Testis (tissue), 3 donors: ENCODE measurements around the gene SCAPER. TPM values are rescaled to one million over a fixed set of nuclear protein-coding genes. Genes with fewer than 3 reads are reported as not detected.
"Not testable (repeated sequence)": the region's sequence is repeated elsewhere in the genome, so short reads cannot be mapped to it uniquely, and the experiment has no call there.

Experiments used
- DNase-seq: peaks from one replicate; pipeline ENCODE4 v3.0.0-alpha.2; 2019
- H3K27ac ChIP-seq, 2 donors: fragments of 200-600 bp; sonication (generic); one replicate each; pipeline ENCODE4 v1.5.1; 2019
- H3K27me3 ChIP-seq: fragments of 200-600 bp; sonication (generic); one replicate; pipeline ENCODE4 v1.5.1; 2019
- H3K36me3 ChIP-seq: fragments of 200-600 bp; sonication (generic); one replicate; pipeline ENCODE4 v1.5.1; 2017; ENCODE audit warnings: low read depth; ENCODE audit errors: missing control alignments
- H3K4me1 ChIP-seq: fragments of 200-600 bp; sonication (generic); one replicate; pipeline ENCODE4 v1.5.1; 2019
- H3K4me3 ChIP-seq, 2 donors: fragments of 200-600 bp; sonication (generic); one replicate each; pipeline ENCODE4 v1.5.1; 2017 to 2019
- H3K9me3 ChIP-seq: fragments of 200-600 bp; sonication (generic); one replicate; pipeline ENCODE4 v1.5.1; 2017
- CTCF ChIP-seq, 3 experiments: fragments of 450-650 bp in 2 of 3; fragments of 200-600 bp in 1 of 3; sonication (generic) in 1 of 3; IDR thresholded peaks; one replicate each; pipeline ENCODE4 v1.5.1; 2016 to 2019; ENCODE audit warnings: antibody characterized with exemption in 3 of 3, mild to moderate bottlenecking in 2 of 3, moderate library complexity in 1 of 3
- POLR2A ChIP-seq: fragments of 450-650 bp; IDR thresholded peaks from one replicate; pipeline ENCODE4 v1.6.1; 2017; ENCODE audit warnings: antibody characterized with exemption, mild to moderate bottlenecking, moderate library complexity
- WGBS, 2 donors: methylation state at CpG; one replicate each; pipeline ENCODE4 v1.1.5; 2018; 5-methylcytosine and 5-hydroxymethylcytosine counted together
- intact Hi-C: fragments of 100-400 bp; cut with DNase I; formaldehyde crosslinking; loops from one replicate; pipeline ENCODE4 v1.15.1; 2023; ENCODE audit warnings: low total_unique reads
- polyA plus RNA-seq: library from polyadenylated mRNA; stranded (reverse); fragments of 350-450 nt; fragmentation: Illumina TruSeq; extraction: RNeasy Lipid Tissue Mini Kit (QIAGEN cat#74804); gene quantifications from one replicate; pipeline ENCODE4 v1.2.3, GENCODE V29; 2014; ENCODE audit warnings: low read depth, low replicate concordance; ENCODE audit not compliant: insufficient read depth
- total RNA-seq, 2 donors: library from RNA; depleted of rRNA; stranded (reverse); fragments of >200 nt; gene quantifications; one replicate each; pipeline ENCODE4 v1.2.3, GENCODE V29; 2016

The SCAPER gene
- total and polyA plus RNA-seq, 3 donors from 2014 or later = 43.7 to 60.7 (median 54.8) TPM

- H3K9me3 ChIP-seq = no peaks in the 10 kb centered on the region
- H3K4me3 ChIP-seq = no peak overlapping the region
- H3K27me3 ChIP-seq = no peaks in the 10 kb centered on the region
- DNase-seq = no peak
- no peaks in the 10 kb centered on the region for H3K4me1 ChIP-seq
- TF ChIP-seq CTCF (IDR thresholded peaks at IDR 0.05) (no peak), POLR2A (no peak)
- H3K36me3 ChIP-seq = no peaks in the 10 kb centered on the region
- no peak overlapping the region for H3K27ac ChIP-seq
- intact Hi-C loops = no loop called here
These were observed 40.6 kb downstream of the SCAPER start for GRCh38 chr15:76864586-76864985.

GRCh38 chr15:76863693-76864092, 41.4 kb downstream of the SCAPER start:
- Histone ChIP-seq H3K9me3 (no peaks in the 10 kb centered on the region), H3K4me3 (no peak overlapping the region), H3K27ac (no peak overlapping the region), H3K27me3 (no peaks in the 10 kb centered on the region), H3K36me3 (no peaks in the 10 kb centered on the region), H3K4me1 (no peaks in the 10 kb centered on the region)
- no peak for DNase-seq
- intact Hi-C loops = no loop called here
- WGBS, 2 donors = 97 to 100% methylated on average over 2 of the region's 2 CpGs
- TF ChIP-seq CTCF (IDR thresholded peaks at IDR 0.05) (no peak), POLR2A (no peak)

- Histone ChIP-seq H3K27me3 (no peaks in the 10 kb centered on the region), H3K9me3 (no peaks in the 10 kb centered on the region), H3K27ac (no peak overlapping the region), H3K36me3 (no peaks in the 10 kb centered on the region), H3K4me3 (no peak overlapping the region), H3K4me1 (no peaks in the 10 kb centered on the region)
- 80 to 83% methylated on average over 4 of the region's 4 CpGs for WGBS, 2 donors
- DNase-seq = no peak
- TF ChIP-seq POLR2A (no peak), CTCF (IDR thresholded peaks at IDR 0.05) (no peak)
- intact Hi-C loops = no loop called here
These were observed 42.0 kb downstream of the SCAPER start for GRCh38 chr15:76863123-76863522.

GRCh38 chr15:76861815-76862397, 43.2 kb downstream of the SCAPER start:
- 88 to 92% methylated on average over 4 of the region's 4 CpGs for WGBS, 2 donors
- Histone ChIP-seq H3K27me3 (no peaks in the 10 kb centered on the region), H3K4me1 (no peaks in the 10 kb centered on the region), H3K36me3 (no peaks in the 10 kb centered on the region), H3K4me3 (no peak overlapping the region), H3K9me3 (no peaks in the 10 kb centered on the region), H3K27ac (no peak overlapping the region)
- intact Hi-C loops = no loop called here
- TF ChIP-seq POLR2A (no peak), CTCF (IDR thresholded peaks at IDR 0.05) (no peak)
- no peak for DNase-seq

GRCh38 chr15:76860201-76860600, 44.9 kb downstream of the SCAPER start:
- H3K27me3 ChIP-seq = no peaks in the 10 kb centered on the region
- DNase-seq = no peak
- H3K4me3 ChIP-seq = no peak overlapping the region
- H3K27ac ChIP-seq = no peak overlapping the region
- intact Hi-C loops = no loop called here
- H3K9me3 ChIP-seq = no peaks in the 10 kb centered on the region
- H3K36me3 ChIP-seq = no peaks in the 10 kb centered on the region
- TF ChIP-seq POLR2A (no peak), CTCF (IDR thresholded peaks at IDR 0.05) (no peak)
- no peaks in the 10 kb centered on the region for H3K4me1 ChIP-seq

- H3K4me3 ChIP-seq, H3K27ac ChIP-seq, H3K9me3 ChIP-seq, intact Hi-C loops, H3K36me3 ChIP-seq, H3K4me1 ChIP-seq, DNase-seq, H3K27me3 ChIP-seq: not testable (repeated sequence)
These were observed 54.8 kb downstream of the SCAPER start for GRCh38 chr15:76850367-76850766.
